DOHH2 (cell line): ENCODE data around the gene HCN4.

Experiments
- EZH2phosphoT487 ChIP-seq: fragments of 200-600 bp; sonication (generic); IDR thresholded peaks from 2 replicates; pipeline ENCODE4 v1.6.1; 2017; ENCODE audit warnings: borderline replicate concordance, mild to moderate bottlenecking, antibody characterized with exemption, low read length, moderate library complexity, mixed read lengths
- TF ChIP-seq, protein P1 (sequence below): fragments of 200-600 bp; sonication (generic); IDR thresholded peaks from one replicate; pipeline ENCODE4 v1.5.1; 2014; ENCODE audit warnings: antibody characterized with exemption, mild to moderate bottlenecking, low read depth, low read length; ENCODE audit not compliant: poor library complexity, severe bottlenecking

DNA sequence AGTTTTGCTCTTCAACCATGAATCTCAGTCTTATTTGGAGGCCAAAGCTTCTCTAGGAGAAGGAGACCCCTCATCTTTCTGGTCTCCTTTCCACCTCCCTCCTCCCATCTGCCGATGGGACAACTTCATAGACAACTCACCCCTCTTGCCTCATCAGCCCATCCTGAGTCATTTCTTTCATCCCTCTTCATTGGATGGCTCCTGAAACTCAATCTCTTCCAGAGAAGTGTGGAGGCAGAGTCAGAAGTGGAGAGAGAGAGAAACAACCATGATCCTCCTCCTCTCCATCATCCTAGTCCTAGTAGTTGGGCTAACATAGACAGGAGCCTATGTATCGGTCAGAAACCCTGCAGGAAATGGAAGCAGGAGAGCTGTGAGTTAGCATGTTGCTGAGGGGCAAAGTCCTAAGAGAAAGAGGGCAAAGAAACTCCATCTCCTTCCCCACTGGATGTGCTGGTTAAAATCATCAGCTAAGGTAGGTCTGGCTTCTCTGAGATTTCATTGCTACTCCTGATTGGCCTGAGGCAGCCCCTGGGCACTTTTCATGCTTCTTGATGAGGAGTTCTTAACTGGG is 21.3 kb upstream of the HCN4 start:
- TF ChIP-seq, protein P1, sequence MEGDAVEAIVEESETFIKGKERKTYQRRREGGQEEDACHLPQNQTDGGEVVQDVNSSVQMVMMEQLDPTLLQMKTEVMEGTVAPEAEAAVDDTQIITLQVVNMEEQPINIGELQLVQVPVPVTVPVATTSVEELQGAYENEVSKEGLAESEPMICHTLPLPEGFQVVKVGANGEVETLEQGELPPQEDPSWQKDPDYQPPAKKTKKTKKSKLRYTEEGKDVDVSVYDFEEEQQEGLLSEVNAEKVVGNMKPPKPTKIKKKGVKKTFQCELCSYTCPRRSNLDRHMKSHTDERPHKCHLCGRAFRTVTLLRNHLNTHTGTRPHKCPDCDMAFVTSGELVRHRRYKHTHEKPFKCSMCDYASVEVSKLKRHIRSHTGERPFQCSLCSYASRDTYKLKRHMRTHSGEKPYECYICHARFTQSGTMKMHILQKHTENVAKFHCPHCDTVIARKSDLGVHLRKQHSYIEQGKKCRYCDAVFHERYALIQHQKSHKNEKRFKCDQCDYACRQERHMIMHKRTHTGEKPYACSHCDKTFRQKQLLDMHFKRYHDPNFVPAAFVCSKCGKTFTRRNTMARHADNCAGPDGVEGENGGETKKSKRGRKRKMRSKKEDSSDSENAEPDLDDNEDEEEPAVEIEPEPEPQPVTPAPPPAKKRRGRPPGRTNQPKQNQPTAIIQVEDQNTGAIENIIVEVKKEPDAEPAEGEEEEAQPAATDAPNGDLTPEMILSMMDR: no peak
- TF ChIP-seq EZH2phosphoT487: no peak
